Measurements from ENCODE around the gene GRAP2. TPM values are rescaled to one million over a fixed set of nuclear protein-coding genes. Genes with fewer than 3 reads are reported as not detected.

The GRAP2 gene
- total and polyA plus RNA-seq, 2 of the 13 experiments (the other 11 are each of a cell fraction or from before 2014, with no cell fraction given): 0.15 TPM; not detected in 1

DNA sequence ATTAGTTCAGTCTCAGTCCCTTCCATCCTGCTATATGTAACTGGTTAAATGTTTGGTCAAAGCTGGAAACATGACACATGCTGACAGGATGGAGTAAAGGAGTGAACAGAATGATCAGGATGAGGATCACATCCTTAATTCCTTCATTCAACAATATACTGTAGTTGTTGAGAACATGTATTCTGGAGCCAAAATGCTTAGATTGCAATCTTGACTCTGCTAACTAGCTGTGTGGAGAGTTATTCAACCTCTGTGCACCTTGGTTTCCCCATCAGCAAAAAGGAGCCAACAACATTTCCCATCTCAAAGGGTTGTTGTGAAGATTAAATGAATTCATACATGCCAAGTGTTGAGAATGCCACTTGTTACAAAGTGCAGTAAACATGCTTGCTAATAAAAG is 20.2 kb upstream of the GRAP2 start:
- Histone ChIP-seq H3K4me1 (ENCODE audit: insufficient read depth, low read length) (no peaks in the 10 kb centered on the region), H2AFZ (ENCODE audit: low read length) (no peak overlapping the region), H3K4me3 (replicated peaks in 1 of 3; ENCODE audit: insufficient read depth in 1 of 3, low read depth in 2 of 3, low read length in 3 of 3) (no peak overlapping the region), H3K4me2 (ENCODE audit: low read depth, low read length) (no peak overlapping the region), H3K9me3 (ENCODE audit: low read length) (no peaks in the 10 kb centered on the region), H3K36me3 (replicated peaks in 1 of 2; ENCODE audit: control insufficient read depth in 1 of 2, insufficient read depth in 2 of 2, low read length in 2 of 2) (no peaks in the 10 kb centered on the region), H3K27me3 (ENCODE audit: control insufficient read depth in 1 of 2, insufficient read depth in 2 of 2, low read length in 2 of 2) (no peaks in the 10 kb centered on the region), H4K20me1 (ENCODE audit: insufficient read depth, low read length) (no peaks in the 10 kb centered on the region), H3K9ac (ENCODE audit: insufficient read depth, low read depth, low read length) (no peak overlapping the region), H3K79me2 (ENCODE audit: insufficient read depth, low read length) (no peaks in the 10 kb centered on the region), H3K27ac (ENCODE audit: extremely low read length, insufficient read depth, low read length) (no peak overlapping the region)
- no peak for DNase-seq (ENCODE audit: low spot score)
- TF ChIP-seq ZNF263 (CRISPR knock-in tag; IDR thresholded peaks at IDR 0.05) (no peak), MAFF (IDR thresholded peaks at IDR 0.05; ENCODE audit: low read depth, low read length) (peak; percentile 34; the same call in 1 of the 2 replicates), RBFOX2 (IDR thresholded peaks at IDR 0.05; ENCODE audit: low read depth, low read length) (no peak), CENPX (CRISPR knock-in tag; IDR thresholded peaks at IDR 0.05) (no peak), POGZ (CRISPR knock-in tag; IDR thresholded peaks at IDR 0.05) (no peak), NFE2L1 (CRISPR knock-in tag; IDR thresholded peaks at IDR 0.05; ENCODE audit: borderline replicate concordance) (no peak), ZFP36L2 (CRISPR knock-in tag; IDR thresholded peaks at IDR 0.05) (no peak), FOSL2 (CRISPR knock-in tag; IDR thresholded peaks at IDR 0.05) (no peak), NONO (IDR thresholded peaks at IDR 0.05) (no peak), NONO (CRISPR knock-in tag; conservative IDR thresholded peaks at IDR 0.05) (no peak), MAFK (conservative IDR thresholded peaks at IDR 0.05 in 1 of 2, IDR thresholded peaks at IDR 0.05 in 1 of 2; ENCODE audit: low read length in 2 of 2) (peak; percentile 6 to 61; a peak in 2 of 4 replicates)
- TF ChIP-seq, protein P1, sequence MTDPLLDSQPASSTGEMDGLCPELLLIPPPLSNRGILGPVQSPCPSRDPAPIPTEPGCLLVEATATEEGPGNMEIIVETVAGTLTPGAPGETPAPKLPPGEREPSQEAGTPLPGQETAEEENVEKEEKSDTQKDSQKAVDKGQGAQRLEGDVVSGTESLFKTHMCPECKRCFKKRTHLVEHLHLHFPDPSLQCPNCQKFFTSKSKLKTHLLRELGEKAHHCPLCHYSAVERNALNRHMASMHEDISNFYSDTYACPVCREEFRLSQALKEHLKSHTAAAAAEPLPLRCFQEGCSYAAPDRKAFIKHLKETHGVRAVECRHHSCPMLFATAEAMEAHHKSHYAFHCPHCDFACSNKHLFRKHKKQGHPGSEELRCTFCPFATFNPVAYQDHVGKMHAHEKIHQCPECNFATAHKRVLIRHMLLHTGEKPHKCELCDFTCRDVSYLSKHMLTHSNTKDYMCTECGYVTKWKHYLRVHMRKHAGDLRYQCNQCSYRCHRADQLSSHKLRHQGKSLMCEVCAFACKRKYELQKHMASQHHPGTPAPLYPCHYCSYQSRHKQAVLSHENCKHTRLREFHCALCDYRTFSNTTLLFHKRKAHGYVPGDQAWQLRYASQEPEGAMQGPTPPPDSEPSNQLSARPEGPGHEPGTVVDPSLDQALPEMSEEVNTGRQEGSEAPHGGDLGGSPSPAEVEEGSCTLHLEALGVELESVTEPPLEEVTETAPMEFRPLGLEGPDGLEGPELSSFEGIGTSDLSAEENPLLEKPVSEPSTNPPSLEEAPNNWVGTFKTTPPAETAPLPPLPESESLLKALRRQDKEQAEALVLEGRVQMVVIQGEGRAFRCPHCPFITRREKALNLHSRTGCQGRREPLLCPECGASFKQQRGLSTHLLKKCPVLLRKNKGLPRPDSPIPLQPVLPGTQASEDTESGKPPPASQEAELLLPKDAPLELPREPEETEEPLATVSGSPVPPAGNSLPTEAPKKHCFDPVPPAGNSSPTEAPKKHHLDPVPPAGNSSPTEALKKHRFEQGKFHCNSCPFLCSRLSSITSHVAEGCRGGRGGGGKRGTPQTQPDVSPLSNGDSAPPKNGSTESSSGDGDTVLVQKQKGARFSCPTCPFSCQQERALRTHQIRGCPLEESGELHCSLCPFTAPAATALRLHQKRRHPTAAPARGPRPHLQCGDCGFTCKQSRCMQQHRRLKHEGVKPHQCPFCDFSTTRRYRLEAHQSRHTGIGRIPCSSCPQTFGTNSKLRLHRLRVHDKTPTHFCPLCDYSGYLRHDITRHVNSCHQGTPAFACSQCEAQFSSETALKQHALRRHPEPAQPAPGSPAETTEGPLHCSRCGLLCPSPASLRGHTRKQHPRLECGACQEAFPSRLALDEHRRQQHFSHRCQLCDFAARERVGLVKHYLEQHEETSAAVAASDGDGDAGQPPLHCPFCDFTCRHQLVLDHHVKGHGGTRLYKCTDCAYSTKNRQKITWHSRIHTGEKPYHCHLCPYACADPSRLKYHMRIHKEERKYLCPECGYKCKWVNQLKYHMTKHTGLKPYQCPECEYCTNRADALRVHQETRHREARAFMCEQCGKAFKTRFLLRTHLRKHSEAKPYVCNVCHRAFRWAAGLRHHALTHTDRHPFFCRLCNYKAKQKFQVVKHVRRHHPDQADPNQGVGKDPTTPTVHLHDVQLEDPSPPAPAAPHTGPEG (CRISPR knock-in tag; IDR thresholded peaks at IDR 0.05): no peak
- in situ Hi-C loops (cut with HindIII; ENCODE audit: extremely low pct_ligation_motif_present, low pct_unique_long_range_greater_than_20kb) (no loop called here), intact Hi-C loops (cut with micrococcal nuclease; ENCODE audit: unreplicated experiment) (no loop called here)
- FAIRE-seq: no peak
- POLR2A ChIA-PET: no interaction called here
- no TSS peak for BruUV-seq (replicated peaks)
- CTCF ChIA-PET (ENCODE audit: low intra/inter-chr PET ratio, low total read pairs): no interaction called here
- ATAC-seq: no peak

Data from HepG2 (cell line).